Hippocampal formation (tissue), 2 donors: Measurements from ENCODE around the gene N4BP2.

ENCODE experiments used
- DNase-seq, 2 donors: peaks; one replicate each; lab custom pipeline; 2025; lab: John Stamatoyannopoulos, UW

N4BP2 gene

GRCh38 chr4:40192114-40193015 lies 135.7 kb downstream of the N4BP2 start:
- no peak for DNase-seq

GRCh38 chr4:40193016-40193571 lies 136.4 kb downstream of the N4BP2 start:
- DNase-seq: no peak

- no peak for DNase-seq
These were observed 136.9 kb downstream of the N4BP2 start for GRCh38 chr4:40193578-40193977.

GRCh38 chr4:40194602-40195161 lies 138.0 kb downstream of the N4BP2 start:
- no peak for DNase-seq

GRCh38 chr4:40195182-40196177 lies 138.8 kb downstream of the N4BP2 start:
- DNase-seq: no peak

GRCh38 chr4:40196272-40196671 lies 139.6 kb downstream of the N4BP2 start:
- DNase-seq: no peak

- no peak for DNase-seq
These were observed 140.2 kb downstream of the N4BP2 start, which contains the start of gene RHOH for GRCh38 chr4:40196724-40197281. Gene RHOH, plus strand, starts transcription at chr4:40197031. Its CDS starts 46,356 bp downstream, at chr4:40243387.

GRCh38 chr4:40197879-40198689 lies 141.4 kb downstream of the N4BP2 start:
- no peak for DNase-seq

GRCh38 chr4:40199179-40199670 lies 142.6 kb downstream of the N4BP2 start:
- no peak for DNase-seq

GRCh38 chr4:40199999-40200874 lies 143.6 kb downstream of the N4BP2 start:
- DNase-seq: no peak

GRCh38 chr4:40200875-40201801 lies 144.5 kb downstream of the N4BP2 start:
- DNase-seq: no peak

GRCh38 chr4:40201898-40202297 lies 145.2 kb downstream of the N4BP2 start:
- DNase-seq: no peak

- no peak for DNase-seq
These were observed 145.8 kb downstream of the N4BP2 start for GRCh38 chr4:40202474-40202873.

GRCh38 chr4:40204507-40205258 lies 148.0 kb downstream of the N4BP2 start:
- DNase-seq: no peak

- no peak for DNase-seq
These were observed 148.9 kb downstream of the N4BP2 start for GRCh38 chr4:40205259-40206198.

GRCh38 chr4:40206426-40206825 lies 149.8 kb downstream of the N4BP2 start:
- no peak for DNase-seq
